ENCODE measurements around the gene SCD. TPM values are rescaled to one million over a fixed set of nuclear protein-coding genes. Genes with fewer than 3 reads are reported as not detected.

Gene SCD
- total and polyA plus RNA-seq, 2 of the 13 experiments (the other 11 are each of a cell fraction or from before 2014, with no cell fraction given), result 492 to 512 TPM

DNA sequence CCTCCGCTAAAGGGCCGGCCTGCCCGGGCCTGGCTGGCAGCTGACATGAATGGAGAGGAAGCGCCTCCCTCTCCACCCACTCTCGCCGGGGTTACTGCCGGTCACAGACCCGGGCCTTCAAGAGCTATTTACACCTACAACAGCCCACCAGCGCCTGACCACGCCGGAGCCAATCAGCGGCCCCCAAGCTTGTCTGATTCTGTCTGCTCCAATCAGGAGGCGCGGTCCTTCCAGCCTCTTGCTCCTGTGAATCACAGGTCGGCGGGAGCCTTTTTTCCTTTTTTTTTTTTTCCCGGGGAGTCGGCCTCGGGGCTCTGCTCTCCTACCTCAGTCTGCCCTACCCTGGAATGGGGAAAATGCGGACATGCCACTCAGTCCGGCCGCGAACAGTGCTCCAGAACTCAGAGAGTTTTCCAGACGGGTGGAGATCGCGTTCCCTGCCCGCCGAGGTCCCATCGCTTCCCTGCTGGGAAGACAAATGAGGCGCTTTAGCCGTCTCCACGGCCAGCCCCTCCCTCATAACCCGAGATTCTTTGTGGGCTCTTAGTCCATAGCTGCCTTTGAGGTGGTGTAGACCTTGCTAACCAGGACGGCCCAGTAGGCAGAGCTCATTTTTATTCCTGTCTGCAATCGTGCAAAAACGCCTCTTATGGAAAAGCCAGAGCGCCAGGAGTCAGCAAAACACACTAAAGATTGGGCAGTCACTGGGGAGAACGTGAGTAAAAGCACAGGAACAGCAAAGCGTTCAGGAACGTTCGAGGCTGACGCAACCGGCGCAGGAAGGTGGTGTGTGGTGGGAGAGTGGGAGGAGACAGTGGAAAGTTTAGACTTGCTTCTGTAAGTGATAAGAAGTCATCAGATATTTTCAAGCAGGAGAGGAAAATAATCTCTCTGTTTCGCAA lies 26.5 kb downstream of the SCD start (continued):
- TF ChIP-seq, protein P1, sequence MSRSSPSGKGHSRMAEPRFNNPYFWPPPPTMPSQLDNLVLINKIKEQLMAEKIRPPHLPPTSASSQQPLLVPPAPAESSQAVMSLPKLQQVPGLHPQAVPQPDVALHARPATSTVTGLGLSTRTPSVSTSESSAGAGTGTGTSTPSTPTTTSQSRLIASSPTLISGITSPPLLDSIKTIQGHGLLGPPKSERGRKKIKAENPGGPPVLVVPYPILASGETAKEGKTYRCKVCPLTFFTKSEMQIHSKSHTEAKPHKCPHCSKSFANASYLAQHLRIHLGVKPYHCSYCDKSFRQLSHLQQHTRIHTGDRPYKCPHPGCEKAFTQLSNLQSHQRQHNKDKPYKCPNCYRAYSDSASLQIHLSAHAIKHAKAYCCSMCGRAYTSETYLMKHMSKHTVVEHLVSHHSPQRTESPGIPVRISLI (CRISPR knock-in tag; IDR thresholded peaks at IDR 0.05; ENCODE audit: borderline replicate concordance), result peak; percentile 99
- TF ChIP-seq, protein P2, sequence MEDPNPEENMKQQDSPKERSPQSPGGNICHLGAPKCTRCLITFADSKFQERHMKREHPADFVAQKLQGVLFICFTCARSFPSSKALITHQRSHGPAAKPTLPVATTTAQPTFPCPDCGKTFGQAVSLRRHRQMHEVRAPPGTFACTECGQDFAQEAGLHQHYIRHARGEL (CRISPR knock-in tag; IDR thresholded peaks at IDR 0.05), result no peak
- TF ChIP-seq NFATC3 (CRISPR knock-in tag; IDR thresholded peaks at IDR 0.05) (no peak), ZNF75D (CRISPR knock-in tag; IDR thresholded peaks at IDR 0.05; ENCODE audit: borderline replicate concordance) (no peak), YEATS4 (CRISPR knock-in tag; IDR thresholded peaks at IDR 0.05; ENCODE audit: borderline replicate concordance) (peak; percentile 27; the same call in 1 of the 2 replicates), MED8 (CRISPR knock-in tag; IDR thresholded peaks at IDR 0.05; ENCODE audit: insufficient replicate concordance) (peak; percentile 67), CREB1 (IDR thresholded peaks at IDR 0.05) (peak; percentile 60), CREB1 (CRISPR knock-in tag; IDR thresholded peaks at IDR 0.05) (peak; percentile 52; the same call in 1 of the 2 replicates), HHEX (CRISPR knock-in tag; IDR thresholded peaks at IDR 0.05) (no peak; the same call in none of the 2 replicates), ZNF235 (CRISPR knock-in tag; IDR thresholded peaks at IDR 0.05; ENCODE audit: borderline replicate concordance) (no peak), ZFX (CRISPR knock-in tag; IDR thresholded peaks at IDR 0.05; ENCODE audit: low read depth) (peak; percentile 87), ZBTB7A (CRISPR knock-in tag; IDR thresholded peaks at IDR 0.05) (peak; percentile 53; the same call in 1 of the 2 replicates), NFE2 (CRISPR knock-in tag; IDR thresholded peaks at IDR 0.05) (no peak), ZNF773 (CRISPR knock-in tag; IDR thresholded peaks at IDR 0.05; ENCODE audit: borderline replicate concordance) (no peak), ZNF160 (CRISPR knock-in tag; IDR thresholded peaks at IDR 0.05) (peak; percentile 24; the same call in 1 of the 2 replicates), CBX5 (CRISPR knock-in tag; IDR thresholded peaks at IDR 0.05; ENCODE audit: borderline replicate concordance) (peak; percentile 33; the same call in 1 of the 2 replicates), RAD21 (CRISPR knock-in tag; IDR thresholded peaks at IDR 0.05) (no peak; the same call in 1 of the 2 replicates)
- TF ChIP-seq, protein P3, sequence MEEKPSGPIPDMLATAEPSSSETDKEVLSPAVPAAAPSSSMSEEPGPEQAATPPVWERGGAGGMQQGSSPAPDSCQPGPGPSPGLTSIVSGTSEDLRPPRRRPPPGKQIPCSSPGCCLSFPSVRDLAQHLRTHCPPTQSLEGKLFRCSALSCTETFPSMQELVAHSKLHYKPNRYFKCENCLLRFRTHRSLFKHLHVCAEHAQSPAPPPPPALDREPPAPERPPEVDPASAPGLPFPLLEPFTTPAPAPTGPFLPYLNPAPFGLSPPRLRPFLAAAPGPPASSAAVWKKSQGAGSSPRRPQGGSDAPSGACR (CRISPR knock-in tag; IDR thresholded peaks at IDR 0.05), result peak; percentile 69; the same call in 1 of the 2 replicates
- TF ChIP-seq, protein P4, sequence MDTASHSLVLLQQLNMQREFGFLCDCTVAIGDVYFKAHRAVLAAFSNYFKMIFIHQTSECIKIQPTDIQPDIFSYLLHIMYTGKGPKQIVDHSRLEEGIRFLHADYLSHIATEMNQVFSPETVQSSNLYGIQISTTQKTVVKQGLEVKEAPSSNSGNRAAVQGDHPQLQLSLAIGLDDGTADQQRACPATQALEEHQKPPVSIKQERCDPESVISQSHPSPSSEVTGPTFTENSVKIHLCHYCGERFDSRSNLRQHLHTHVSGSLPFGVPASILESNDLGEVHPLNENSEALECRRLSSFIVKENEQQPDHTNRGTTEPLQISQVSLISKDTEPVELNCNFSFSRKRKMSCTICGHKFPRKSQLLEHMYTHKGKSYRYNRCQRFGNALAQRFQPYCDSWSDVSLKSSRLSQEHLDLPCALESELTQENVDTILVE (CRISPR knock-in tag; IDR thresholded peaks at IDR 0.05), result peak; percentile 2; the same call in 1 of the 2 replicates
- TF ChIP-seq, protein P5, sequence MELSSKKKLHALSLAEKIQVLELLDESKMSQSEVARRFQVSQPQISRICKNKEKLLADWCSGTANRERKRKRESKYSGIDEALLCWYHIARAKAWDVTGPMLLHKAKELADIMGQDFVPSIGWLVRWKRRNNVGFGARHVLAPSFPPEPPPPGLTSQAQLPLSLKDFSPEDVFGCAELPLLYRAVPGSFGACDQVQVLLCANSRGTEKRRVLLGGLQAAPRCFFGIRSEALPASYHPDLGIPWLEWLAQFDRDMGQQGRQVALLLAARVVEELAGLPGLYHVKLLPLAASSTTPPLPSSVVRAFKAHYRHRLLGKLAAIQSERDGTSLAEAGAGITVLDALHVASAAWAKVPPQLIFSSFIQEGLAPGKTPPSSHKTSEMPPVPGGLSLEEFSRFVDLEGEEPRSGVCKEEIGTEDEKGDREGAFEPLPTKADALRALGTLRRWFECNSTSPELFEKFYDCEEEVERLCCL (CRISPR knock-in tag; IDR thresholded peaks at IDR 0.05; ENCODE audit: borderline replicate concordance), result 0 out of 2 replicates have a peak, but pooled peaks have one; percentile 29
- TF ChIP-seq, protein P6, sequence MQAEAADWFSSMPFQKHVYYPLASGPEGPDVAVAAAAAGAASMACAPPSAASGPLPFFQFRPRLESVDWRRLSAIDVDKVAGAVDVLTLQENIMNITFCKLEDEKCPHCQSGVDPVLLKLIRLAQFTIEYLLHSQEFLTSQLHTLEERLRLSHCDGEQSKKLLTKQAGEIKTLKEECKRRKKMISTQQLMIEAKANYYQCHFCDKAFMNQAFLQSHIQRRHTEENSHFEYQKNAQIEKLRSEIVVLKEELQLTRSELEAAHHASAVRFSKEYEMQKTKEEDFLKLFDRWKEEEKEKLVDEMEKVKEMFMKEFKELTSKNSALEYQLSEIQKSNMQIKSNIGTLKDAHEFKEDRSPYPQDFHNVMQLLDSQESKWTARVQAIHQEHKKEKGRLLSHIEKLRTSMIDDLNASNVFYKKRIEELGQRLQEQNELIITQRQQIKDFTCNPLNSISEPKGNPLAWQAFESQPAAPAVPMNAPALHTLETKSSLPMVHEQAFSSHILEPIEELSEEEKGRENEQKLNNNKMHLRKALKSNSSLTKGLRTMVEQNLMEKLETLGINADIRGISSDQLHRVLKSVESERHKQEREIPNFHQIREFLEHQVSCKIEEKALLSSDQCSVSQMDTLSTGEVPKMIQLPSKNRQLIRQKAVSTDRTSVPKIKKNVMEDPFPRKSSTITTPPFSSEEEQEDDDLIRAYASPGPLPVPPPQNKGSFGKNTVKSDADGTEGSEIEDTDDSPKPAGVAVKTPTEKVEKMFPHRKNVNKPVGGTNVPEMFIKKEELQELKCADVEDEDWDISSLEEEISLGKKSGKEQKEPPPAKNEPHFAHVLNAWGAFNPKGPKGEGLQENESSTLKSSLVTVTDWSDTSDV (CRISPR knock-in tag; IDR thresholded peaks at IDR 0.05), result no peak
